GM21619 (cell line): Measurements from ENCODE around the gene DCAF6.
A peak's percentile ranks its signal among the peaks of the same experiment; 100 is the strongest.

Experiments used
- ATAC-seq: cut with Tn5 transposase; IDR thresholded peaks from one replicate; pipeline ENCODE4 v1.9.1; 2021; ENCODE audit not compliant: unreplicated experiment

DCAF6 gene

GRCh38 chr1:168098534-168099320, 162.2 kb downstream of the DCAF6 start:
- ATAC-seq: no peak

- ATAC-seq: no peak
Measured at GRCh38 chr1:168099337-168099801, 162.9 kb downstream of the DCAF6 start.

GRCh38 chr1:168100315-168101002, 164.0 kb downstream of the DCAF6 start:
- no peak for ATAC-seq

- ATAC-seq: no peak
Measured at GRCh38 chr1:168101336-168101735, 164.9 kb downstream of the DCAF6 start.

GRCh38 chr1:168102487-168102886, 166.0 kb downstream of the DCAF6 start:
- no peak for ATAC-seq

GRCh38 chr1:168104535-168104934, 168.1 kb downstream of the DCAF6 start:
- no peak for ATAC-seq

- no peak for ATAC-seq
Measured at GRCh38 chr1:168105846-168106245, 169.4 kb downstream of the DCAF6 start.

- no peak for ATAC-seq
Measured at GRCh38 chr1:168106274-168106673, 169.8 kb downstream of the DCAF6 start.

GRCh38 chr1:168110896-168111545, 174.5 kb downstream of the DCAF6 start:
- no peak for ATAC-seq

- ATAC-seq: peak; percentile 60
Measured at GRCh38 chr1:168112673-168113305, 176.3 kb downstream of the DCAF6 start.

GRCh38 chr1:168114845-168115244, 178.4 kb downstream of the DCAF6 start:
- no peak for ATAC-seq

- ATAC-seq: no peak
Measured at GRCh38 chr1:168116327-168116799, 179.9 kb downstream of the DCAF6 start.

- no peak for ATAC-seq
Measured at GRCh38 chr1:168119750-168120149, 183.3 kb downstream of the DCAF6 start.

GRCh38 chr1:168121401-168122011, 185.0 kb downstream of the DCAF6 start:
- ATAC-seq: no peak

- ATAC-seq: no peak
Measured at GRCh38 chr1:168125051-168125450, 188.6 kb downstream of the DCAF6 start.
